B cell (primary cell): ENCODE measurements around the gene ATRNL1. TPM values are rescaled to one million over a fixed set of nuclear protein-coding genes. Genes with fewer than 3 reads are reported as not detected.
"Not testable (repeated sequence)": the region's sequence is repeated elsewhere in the genome, so short reads cannot be mapped to it uniquely, and the experiment has no call there.

Experiments used
- ATAC-seq: fragments of 200-7000 bp; cut with Tn5 transposase; one replicate; pipeline ENCODE4 v1.10.0; 2021; ENCODE audit warnings: low read depth, mild to moderate bottlenecking, moderate number of reproducible peaks, moderate library complexity
- CTCF ChIA-PET: fragments of 350-600 bp; sonication (Branson Sonifier 250); formaldehyde crosslinking; loops from one replicate; lab custom pipeline; 2021; ENCODE audit warnings: antibody characterized with exemption, inconsistent platforms; lab: Charles Lee
- POLR2A ChIA-PET: fragments of 350-600 bp; sonication (Branson Sonifier 250); formaldehyde crosslinking; loops from one replicate; lab custom pipeline; 2021; ENCODE audit warnings: antibody characterized with exemption; lab: Charles Lee
- DNase-seq: peaks from one replicate; pipeline ENCODE4 v3.0.0; 2013
- H2AFZ ChIP-seq: 2 replicates; pipeline ENCODE4 v1.6.1; 2012; ENCODE audit warnings: mild to moderate bottlenecking, low read depth, low read length; ENCODE audit not compliant: insufficient read depth, poor library complexity, severe bottlenecking
- H3K27ac ChIP-seq, 2 donors: 1 replicate in 1 of 2; 2 replicates in 1 of 2; pipeline ENCODE4 v1.5.1; 2012 to 2013; ENCODE audit warnings: low read length in 2 of 2, mild to moderate bottlenecking in 2 of 2, moderate library complexity in 1 of 2
- H3K27me3 ChIP-seq, 4 experiments: fragments of 200-600 bp in 1 of 4; sonication (generic) in 1 of 4; replicated peaks in 1 of 4; 1 replicate in 2 of 4; 2 replicates in 2 of 4; pipeline versions ENCODE4 v1.6.1 to v1.7.0; 2013 to 2016; ENCODE audit warnings: low read length in 3 of 4, mild to moderate bottlenecking in 2 of 4, mixed read lengths in 1 of 4, moderate library complexity in 1 of 4; ENCODE audit not compliant: insufficient read depth in 4 of 4, control insufficient read depth in 3 of 4; ENCODE audit errors: control extremely low read depth in 1 of 4
- H3K36me3 ChIP-seq, 2 experiments: replicated peaks in 1 of 2; 1 replicate in 1 of 2; 2 replicates in 1 of 2; pipeline versions ENCODE4 v1.6.1 to v1.7.1; 2013; ENCODE audit warnings: low read length in 1 of 2; ENCODE audit not compliant: insufficient read depth in 2 of 2, control insufficient read depth in 1 of 2; ENCODE audit errors: control extremely low read depth in 1 of 2, extremely low read depth in 1 of 2
- H3K4me1 ChIP-seq, 2 donors: fragments of 200-600 bp in 1 of 2; sonication (generic) in 1 of 2; 1 replicate in 1 of 2; 2 replicates in 1 of 2; pipeline versions ENCODE4 v1.5.1 to v1.6.1; 2013 to 2017; ENCODE audit warnings: low read length in 2 of 2; ENCODE audit not compliant: control insufficient read depth in 2 of 2, insufficient read depth in 2 of 2
- H3K4me2 ChIP-seq: replicated peaks from 2 replicates; pipeline ENCODE3; 2012; ENCODE audit warnings: mild to moderate bottlenecking, low read depth, low read length; ENCODE audit not compliant: poor library complexity, severe bottlenecking
- H3K4me3 ChIP-seq, 5 experiments: fragments of 200-600 bp in 1 of 5; sonication (generic) in 1 of 5; 1 replicate in 3 of 5; 2 replicates in 2 of 5; pipeline versions ENCODE4 v1.5.1 to v1.7.0; 2011 to 2016; ENCODE audit warnings: low read length in 4 of 5, mild to moderate bottlenecking in 4 of 5, low read depth in 2 of 5, control low read depth in 1 of 5, moderate library complexity in 1 of 5; ENCODE audit not compliant: insufficient read depth in 1 of 5; ENCODE audit errors: control extremely low read depth in 1 of 5, extremely low read depth in 1 of 5
- H3K79me2 ChIP-seq: fragments of 200-600 bp; sonication (generic); one replicate; pipeline ENCODE4 v1.6.0; 2016; ENCODE audit warnings: low read length; ENCODE audit not compliant: control insufficient read depth, insufficient read depth
- H3K9ac ChIP-seq: fragments of 200-600 bp; sonication (generic); 2 replicates; pipeline ENCODE4 v1.6.1; 2017; ENCODE audit warnings: mild to moderate bottlenecking, low read length, moderate library complexity
- H3K9me3 ChIP-seq, 3 donors: one replicate each; pipeline versions ENCODE4 v1.6.1 to v1.7.1; 2013; ENCODE audit warnings: low read length in 2 of 3; ENCODE audit not compliant: control insufficient read depth in 2 of 3, insufficient read depth in 1 of 3; ENCODE audit errors: control extremely low read depth in 1 of 3
- H4K20me1 ChIP-seq: 2 replicates; pipeline ENCODE4 v1.6.0; 2012; ENCODE audit warnings: mild to moderate bottlenecking, low read length; ENCODE audit not compliant: insufficient read depth, control insufficient read depth, poor library complexity, severe bottlenecking
- H3K27ac Mint-ChIP-seq: one replicate; pipeline ENCODE4 v1.8.0; 2021; ENCODE audit warnings: mixed read lengths
- H3K27me3 Mint-ChIP-seq: one replicate; pipeline ENCODE4 v1.8.0; 2021; ENCODE audit warnings: mixed read lengths
- H3K4me1 Mint-ChIP-seq: one replicate; pipeline ENCODE4 v1.8.0; 2021; ENCODE audit warnings: mixed read lengths
- H3K4me3 Mint-ChIP-seq: one replicate; pipeline ENCODE4 v1.8.0; 2021; ENCODE audit warnings: mixed read lengths
- H3K9me3 Mint-ChIP-seq: one replicate; pipeline ENCODE4 v1.8.0; 2022; ENCODE audit warnings: mixed read lengths; ENCODE audit not compliant: insufficient read depth
- EZH2 ChIP-seq: IDR thresholded peaks from 2 replicates; pipeline ENCODE4 v1.6.1; 2012; ENCODE audit warnings: borderline replicate concordance, low read depth, mild to moderate bottlenecking, moderate library complexity, low read length; ENCODE audit not compliant: insufficient read depth, poor library complexity, severe bottlenecking
- WGBS: methylation state at CpG from one replicate; pipeline ENCODE4 v1.1.5; 2013; ENCODE audit warnings: missing lambda C conversion rate; ENCODE audit not compliant: insufficient coverage; 5-methylcytosine and 5-hydroxymethylcytosine counted together
- intact Hi-C: fragments of 100-400 bp; cut with micrococcal nuclease; formaldehyde crosslinking; loops from one replicate; pipeline ENCODE4 v1.10.0; 2022
- polyA plus RNA-seq: library from polyadenylated mRNA; depleted of rRNA; stranded (reverse); fragments of >200 nt; gene quantifications from 2 replicates; pipeline ENCODE4 v1.2.3, GENCODE V29; 2012
- total RNA-seq, 2 donors: library from RNA; stranded (reverse); fragments of 120-200 nt in 1 of 2; gene quantifications; 1 replicate in 1 of 2; 2 replicates in 1 of 2; pipeline versions ENCODE4 v1.2.3 to v1.2.4, GENCODE V29; 2013 to 2022
- TF ChIP-seq, protein P1 (sequence below): fragments of 200-600 bp; IDR thresholded peaks from one replicate; pipeline ENCODE4 v1.8.0; 2022; ENCODE audit warnings: antibody characterized with exemption, mild to moderate bottlenecking

ATRNL1 gene
- total and polyA plus RNA-seq, 2 donors (not counting 1 experiment from before 2014, with no cell fraction given): 0.24 to 2.2 TPM

DNA sequence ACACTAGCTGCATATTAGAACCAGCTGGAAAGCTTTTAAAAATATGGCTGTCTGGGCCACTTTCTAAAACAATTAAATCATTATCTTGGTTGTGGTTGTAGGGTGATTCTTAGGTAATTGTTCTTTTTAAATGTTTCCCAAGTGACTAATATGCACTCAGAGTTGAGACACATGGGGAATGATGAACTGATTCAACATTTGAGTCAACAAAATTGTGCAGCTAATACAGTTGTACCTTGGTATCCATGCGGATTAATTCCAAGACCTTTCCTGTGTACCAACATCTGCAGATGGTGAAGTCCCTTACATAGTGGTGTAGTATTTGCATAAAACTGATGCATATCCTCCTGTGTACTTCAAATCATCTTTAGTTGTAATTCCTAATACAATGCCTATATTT, 242.2 kb downstream of the ATRNL1 start:
- no peak overlapping the region for H3K4me3 Mint-ChIP-seq
- Histone ChIP-seq H3K9ac (no peak overlapping the region), H3K4me2 (no peak overlapping the region), H3K36me3 (no peaks in the 10 kb centered on the region), H2AFZ (no peak overlapping the region), H3K9me3 (no peaks in the 10 kb centered on the region), H3K27ac (no peak overlapping the region), H3K79me2 (no peaks in the 10 kb centered on the region), H3K27me3 (no peaks in the 10 kb centered on the region), H4K20me1 (no peaks in the 10 kb centered on the region), H3K4me1 (no peaks in the 10 kb centered on the region), H3K4me3 (no peak overlapping the region)
- ATAC-seq: no peak
- CTCF ChIA-PET: no interaction called here
- intact Hi-C loops: no loop called here
- no peaks in the 10 kb centered on the region for H3K4me1 Mint-ChIP-seq
- no peaks in the 10 kb centered on the region for H3K27me3 Mint-ChIP-seq
- no peak overlapping the region for H3K27ac Mint-ChIP-seq
- WGBS: no CpG with 5 or more reads among the region's 1 CpG
- POLR2A ChIA-PET: no interaction called here
- TF ChIP-seq, protein P1, sequence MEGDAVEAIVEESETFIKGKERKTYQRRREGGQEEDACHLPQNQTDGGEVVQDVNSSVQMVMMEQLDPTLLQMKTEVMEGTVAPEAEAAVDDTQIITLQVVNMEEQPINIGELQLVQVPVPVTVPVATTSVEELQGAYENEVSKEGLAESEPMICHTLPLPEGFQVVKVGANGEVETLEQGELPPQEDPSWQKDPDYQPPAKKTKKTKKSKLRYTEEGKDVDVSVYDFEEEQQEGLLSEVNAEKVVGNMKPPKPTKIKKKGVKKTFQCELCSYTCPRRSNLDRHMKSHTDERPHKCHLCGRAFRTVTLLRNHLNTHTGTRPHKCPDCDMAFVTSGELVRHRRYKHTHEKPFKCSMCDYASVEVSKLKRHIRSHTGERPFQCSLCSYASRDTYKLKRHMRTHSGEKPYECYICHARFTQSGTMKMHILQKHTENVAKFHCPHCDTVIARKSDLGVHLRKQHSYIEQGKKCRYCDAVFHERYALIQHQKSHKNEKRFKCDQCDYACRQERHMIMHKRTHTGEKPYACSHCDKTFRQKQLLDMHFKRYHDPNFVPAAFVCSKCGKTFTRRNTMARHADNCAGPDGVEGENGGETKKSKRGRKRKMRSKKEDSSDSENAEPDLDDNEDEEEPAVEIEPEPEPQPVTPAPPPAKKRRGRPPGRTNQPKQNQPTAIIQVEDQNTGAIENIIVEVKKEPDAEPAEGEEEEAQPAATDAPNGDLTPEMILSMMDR: no peak
- H3K9me3 Mint-ChIP-seq: no peaks in the 10 kb centered on the region
- no peak for DNase-seq

DNA sequence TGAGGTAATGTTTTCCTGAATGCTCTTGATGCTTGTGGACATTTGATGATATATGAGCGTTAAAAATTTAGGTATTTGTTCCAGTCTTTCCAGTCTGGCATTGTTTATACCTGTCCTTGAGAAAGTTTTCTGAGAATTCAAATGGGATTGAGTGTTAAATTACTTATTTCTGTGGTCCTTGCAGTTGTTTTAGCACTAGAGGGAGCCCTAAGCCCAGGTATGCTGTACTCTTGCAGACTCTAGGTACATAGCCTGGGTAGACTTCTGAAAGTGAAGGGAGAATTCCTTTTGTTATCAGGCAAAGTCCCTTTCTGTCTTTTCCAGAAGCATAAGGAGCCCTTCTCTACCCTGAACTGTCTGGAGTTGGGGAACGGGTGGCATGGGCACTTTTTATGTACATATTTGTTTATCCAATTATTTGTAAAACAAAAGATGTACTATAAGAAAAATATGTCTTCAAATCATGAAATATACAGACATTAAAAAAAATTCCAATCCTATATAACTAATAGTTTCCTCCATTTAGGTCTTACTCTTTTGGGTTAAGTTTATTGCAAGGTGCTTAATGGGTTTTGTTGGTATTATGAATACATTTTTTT, 262.1 kb downstream of the ATRNL1 start:
- no peaks in the 10 kb centered on the region for H3K36me3 ChIP-seq
- ChIA-PET POLR2A (no interaction called here), CTCF (no interaction called here)
- H4K20me1 ChIP-seq: no peaks in the 10 kb centered on the region
- H3K27me3 ChIP-seq: no peaks in the 10 kb centered on the region
- no peak overlapping the region for H3K4me3 ChIP-seq
- H2AFZ ChIP-seq: no peak overlapping the region
- Mint-ChIP-seq H3K9me3 (no peaks in the 10 kb centered on the region), H3K4me1 (no peaks in the 10 kb centered on the region), H3K27me3 (no peaks in the 10 kb centered on the region), H3K27ac (no peak overlapping the region), H3K4me3 (no peak overlapping the region)
- no peak overlapping the region for H3K9ac ChIP-seq
- H3K4me2 ChIP-seq: no peak overlapping the region
- H3K9me3 ChIP-seq: no peaks in the 10 kb centered on the region
- ATAC-seq (no peak), DNase-seq (peak; percentile 14)
- WGBS: no CpG with 5 or more reads among the region's 2 CpGs
- no peaks in the 10 kb centered on the region for H3K79me2 ChIP-seq
- intact Hi-C loops: loop anchor here (5.0 kb wide), 1 partner anchor 1032 kb away; no protein-coding TSS in a partner anchor
- H3K27ac ChIP-seq: no peak overlapping the region
- no peaks in the 10 kb centered on the region for H3K4me1 ChIP-seq
- TF ChIP-seq EZH2: no peak
- TF ChIP-seq, protein P1: peak; percentile 26

DNA sequence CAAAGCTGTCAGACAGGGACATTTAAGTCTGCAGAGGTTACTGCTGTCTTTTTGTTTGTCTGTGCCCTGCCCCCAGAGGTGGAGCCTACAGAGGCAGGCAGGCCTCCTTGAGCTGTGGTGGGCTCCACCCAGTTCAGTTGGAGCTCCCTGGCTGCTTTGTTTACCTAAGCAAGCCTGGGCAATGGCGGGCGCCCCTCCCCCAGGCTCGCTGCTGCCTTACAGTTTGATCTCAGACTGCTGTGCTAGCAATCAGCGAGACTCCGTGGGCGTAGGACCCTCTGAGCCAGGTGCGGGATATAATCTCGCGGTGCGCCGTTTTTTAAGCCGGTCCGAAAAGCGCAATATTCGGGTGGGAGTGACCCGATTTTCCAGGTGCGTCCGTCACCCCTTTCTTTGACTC, 274.8 kb downstream of the ATRNL1 start:
- H3K4me3 ChIP-seq, DNase-seq, H3K27ac ChIP-seq, intact Hi-C loops, ATAC-seq, H3K4me1 ChIP-seq, H3K27me3 Mint-ChIP-seq, H3K4me1 Mint-ChIP-seq, H3K9me3 Mint-ChIP-seq, H3K79me2 ChIP-seq, H3K27me3 ChIP-seq, H4K20me1 ChIP-seq, H3K4me2 ChIP-seq, POLR2A ChIA-PET, H3K9ac ChIP-seq, CTCF ChIA-PET, H3K9me3 ChIP-seq, H2AFZ ChIP-seq, H3K36me3 ChIP-seq, H3K4me3 Mint-ChIP-seq, H3K27ac Mint-ChIP-seq: not testable (repeated sequence)
- WGBS: 95% methylated on average over 11 of the region's 18 CpGs
